Sigmoid colon (tissue), 7 donors: Measurements from ENCODE around the gene KRTAP4-16. TPM values are rescaled to one million over a fixed set of nuclear protein-coding genes. Genes with fewer than 3 reads are reported as not detected.
"Not testable (repeated sequence)": the region's sequence is repeated elsewhere in the genome, so short reads cannot be mapped to it uniquely, and the experiment has no call there.

ENCODE experiments used
- DNase-seq: peaks from one replicate; pipeline ENCODE4 v3.0.0-alpha.2; 2019
- H3K27ac ChIP-seq, 4 donors: fragments of 200-600 bp; sonication (generic); one replicate each; pipeline ENCODE4 v1.5.1; 2016 to 2019; ENCODE audit warnings: mild to moderate bottlenecking in 1 of 4
- H3K27me3 ChIP-seq, 3 donors: fragments of 200-600 bp; sonication (generic); one replicate each; pipeline ENCODE4 v1.5.1; 2019; ENCODE audit warnings: mild to moderate bottlenecking in 1 of 3
- H3K36me3 ChIP-seq, 4 donors: fragments of 200-600 bp; sonication (generic); one replicate each; pipeline ENCODE4 v1.5.1; 2016 to 2019
- H3K4me1 ChIP-seq, 4 donors: fragments of 200-600 bp; sonication (generic); one replicate each; pipeline ENCODE4 v1.5.1; 2017 to 2019
- H3K4me3 ChIP-seq, 4 donors: fragments of 200-600 bp; sonication (generic); one replicate each; pipeline ENCODE4 v1.5.1; 2017 to 2019; ENCODE audit warnings: mild to moderate bottlenecking in 2 of 4, moderate library complexity in 1 of 4
- H3K9me3 ChIP-seq, 4 donors: fragments of 200-600 bp in 3 of 4; sonication (generic) in 3 of 4; one replicate each; pipeline versions ENCODE4 v1.5.1 to v1.6.1; 2013 to 2019
- CTCF ChIP-seq, 4 experiments: fragments of 450-650 bp in 3 of 4; fragments of 200-600 bp in 1 of 4; IDR thresholded peaks; one replicate each; pipeline ENCODE4 v1.5.1; 2016 to 2019; ENCODE audit warnings: antibody characterized with exemption in 4 of 4, mild to moderate bottlenecking in 3 of 4, moderate library complexity in 2 of 4
- EP300 ChIP-seq, 4 donors: sonication (generic); formaldehyde crosslinking; IDR thresholded peaks; one replicate each; pipeline ENCODE4 v1.6.1; 2017; ENCODE audit warnings: antibody characterized with exemption in 4 of 4
- POLR2A ChIP-seq, 2 donors: fragments of 450-650 bp; IDR thresholded peaks; one replicate each; pipeline ENCODE4 v1.6.1; 2016; ENCODE audit warnings: antibody characterized with exemption in 2 of 2, mild to moderate bottlenecking in 2 of 2, moderate library complexity in 2 of 2
- POLR2AphosphoS5 ChIP-seq, 4 donors: sonication (generic); formaldehyde crosslinking; IDR thresholded peaks; one replicate each; pipeline ENCODE4 v1.6.1; 2017; ENCODE audit warnings: antibody characterized with exemption in 4 of 4
- WGBS, 2 donors: extraction: QIAGEN DNeasy Blood & Tissue Kit; methylation state at CpG; one replicate each; pipeline ENCODE4 v1.1.7; 2013; 5-methylcytosine and 5-hydroxymethylcytosine counted together
- intact Hi-C: fragments of 100-400 bp; cut with DNase I; formaldehyde crosslinking; loops from one replicate; pipeline ENCODE4 v1.15.1; 2023
- polyA plus RNA-seq, 3 donors: library from polyadenylated mRNA; stranded (reverse); fragments of 200-250 nt; gene quantifications; one replicate each; pipeline ENCODE4 v1.2.3, GENCODE V29; 2013
- total RNA-seq, 4 donors: library from RNA; depleted of rRNA; stranded (reverse); fragments of >200 nt; gene quantifications; one replicate each; pipeline ENCODE4 v1.1.0, GENCODE V29; 2016
- donor health status: healthy with polysubstance abuse.
- donor health status: Bipolar disorder and iron deficiency.
- donor health status: healthy.

The KRTAP4-16 gene
- total and polyA plus RNA-seq, 7 donors: not detected

GRCh38 chr17:41118721-41119120, 16.7 kb upstream of the KRTAP4-16 start:
- no peak for DNase-seq
- 92 to 93% methylated on average over 4 of the region's 4 CpGs for WGBS, 2 donors
- Histone ChIP-seq H3K4me3 (no peak overlapping the region), H3K9me3 (no peaks in the 10 kb centered on the region), H3K27ac (no peak overlapping the region), H3K36me3 (no peaks in the 10 kb centered on the region), H3K4me1 (no peaks in the 10 kb centered on the region), H3K27me3 (peaks cover 0 to 8% (median 0%) of the 10 kb centered on the region in 3 donors)
- intact Hi-C loops: no loop called here
- TF ChIP-seq CTCF (IDR thresholded peaks at IDR 0.05): no peak
- TF ChIP-seq POLR2AphosphoS5 (IDR thresholded peaks at IDR 0.05): no peak
- no peak for TF ChIP-seq EP300 (IDR thresholded peaks at IDR 0.05)
- no peak for TF ChIP-seq POLR2A (IDR thresholded peaks at IDR 0.05)

GRCh38 chr17:41117846-41118386, 15.9 kb upstream of the KRTAP4-16 start, which contains the start of gene KRTAP4-11:
KRTAP4-11 (minus strand) TSS chr17:41118373; CDS start chr17:41118315, 58 bp downstream.
- intact Hi-C loops, DNase-seq, H3K4me1 ChIP-seq, H3K4me3 ChIP-seq, H3K27me3 ChIP-seq, H3K27ac ChIP-seq, H3K9me3 ChIP-seq, H3K36me3 ChIP-seq: not testable (repeated sequence)
- 83 to 86% methylated on average over 10 of the region's 10 CpGs for WGBS, 2 donors

- WGBS, 2 donors: 24 to 44% methylated on average over 5 of the region's 5 CpGs
- no peak overlapping the region for H3K4me3 ChIP-seq
- H3K36me3 ChIP-seq: no peaks in the 10 kb centered on the region
- H3K9me3 ChIP-seq: no peaks in the 10 kb centered on the region
- H3K27ac ChIP-seq: no peak overlapping the region
- TF ChIP-seq POLR2AphosphoS5 (IDR thresholded peaks at IDR 0.05) (no peak), CTCF (IDR thresholded peaks at IDR 0.05) (no peak), POLR2A (IDR thresholded peaks at IDR 0.05) (no peak), EP300 (IDR thresholded peaks at IDR 0.05) (no peak)
- intact Hi-C loops: no loop called here
- no peak for DNase-seq
- H3K27me3 ChIP-seq: peaks cover 0 to 4% (median 0%) of the 10 kb centered on the region in 3 donors
- no peaks in the 10 kb centered on the region for H3K4me1 ChIP-seq
Measured at GRCh38 chr17:41116297-41116696, 14.3 kb upstream of the KRTAP4-16 start.

- intact Hi-C loops: no loop called here
- TF ChIP-seq EP300 (IDR thresholded peaks at IDR 0.05) (no peak), CTCF (IDR thresholded peaks at IDR 0.05) (no peak), POLR2A (IDR thresholded peaks at IDR 0.05) (no peak), POLR2AphosphoS5 (IDR thresholded peaks at IDR 0.05) (no peak)
- 72 to 83% methylated on average over 2 of the region's 2 CpGs for WGBS, 2 donors
- H3K27ac ChIP-seq: no peak overlapping the region
- no peaks in the 10 kb centered on the region for H3K9me3 ChIP-seq
- H3K27me3 ChIP-seq: no peaks in the 10 kb centered on the region
- H3K4me3 ChIP-seq: no peak overlapping the region
- H3K36me3 ChIP-seq: no peaks in the 10 kb centered on the region
- no peaks in the 10 kb centered on the region for H3K4me1 ChIP-seq
- no peak for DNase-seq
Measured at GRCh38 chr17:41111151-41111885, 9.3 kb upstream of the KRTAP4-16 start.

GRCh38 chr17:41108728-41109386, 6.8 kb upstream of the KRTAP4-16 start:
- H3K9me3 ChIP-seq, H3K4me1 ChIP-seq, intact Hi-C loops, H3K27me3 ChIP-seq, H3K36me3 ChIP-seq, H3K27ac ChIP-seq, DNase-seq, H3K4me3 ChIP-seq: not testable (repeated sequence)
- WGBS, 2 donors: 35 to 38% methylated on average over 1 of the region's 1 CpG
